OCI-LY7 (cell line): ENCODE results near the gene DNHD1. TPM values are rescaled to one million over a fixed set of nuclear protein-coding genes. Genes with fewer than 3 reads are reported as not detected.

ENCODE experiments used
- BruUV-seq: library from RNA; stranded (reverse); fragments of 400-500 nt; replicated peaks from 2 replicates; lab custom pipeline; 2021; lab: Mats Ljungman, UMichigan
- CTCF ChIA-PET: fragments of 300-600 bp; sonication (Branson Sonifier 250); formaldehyde crosslinking; loops from one replicate; lab custom pipeline; 2022; ENCODE audit warnings: antibody characterized with exemption; ENCODE audit not compliant: unreplicated experiment; lab: Charles Lee
- POLR2A ChIA-PET: fragments of 300-600 bp; sonication (Branson Sonifier 250); formaldehyde crosslinking; loops from one replicate; lab custom pipeline; 2022; ENCODE audit warnings: antibody characterized with exemption; lab: Charles Lee
- DNase-seq: peaks from one replicate; pipeline ENCODE4 v3.0.0-alpha.2; 2015; ENCODE audit warnings: low spot score
- H2AFZ ChIP-seq: fragments of 200-600 bp; sonication (generic), shearing (Covaris generic); 2 replicates; pipeline ENCODE4 v1.6.1; 2014; ENCODE audit warnings: mild to moderate bottlenecking, antibody characterized with exemption, low read length, moderate library complexity
- H3K27ac ChIP-seq: fragments of 200-600 bp; sonication (generic); 2 replicates; pipeline ENCODE4 v1.5.1; 2014; ENCODE audit warnings: mixed run types, low read depth, mild to moderate bottlenecking, moderate library complexity, low read length, inconsistent platforms; ENCODE audit not compliant: poor library complexity, severe bottlenecking
- H3K36me3 ChIP-seq: fragments of 200-600 bp; sonication (generic); 2 replicates; pipeline ENCODE4 v1.6.1; 2014; ENCODE audit warnings: mild to moderate bottlenecking, antibody characterized with exemption, low read length, moderate library complexity, mixed read lengths; ENCODE audit not compliant: insufficient read depth
- H3K4me1 ChIP-seq: fragments of 200-600 bp; sonication (generic); 2 replicates; pipeline ENCODE4 v1.5.1; 2014; ENCODE audit warnings: mild to moderate bottlenecking, low read length; ENCODE audit not compliant: insufficient read depth, poor library complexity, severe bottlenecking
- H3K4me2 ChIP-seq: fragments of 200-600 bp; sonication (generic); 2 replicates; pipeline ENCODE4 v1.6.1; 2014; ENCODE audit warnings: mild to moderate bottlenecking, low read length
- H3K4me3 ChIP-seq: fragments of 200-600 bp; sonication (generic); 2 replicates; pipeline ENCODE4 v1.5.1; 2014; ENCODE audit warnings: mild to moderate bottlenecking, low read depth, low read length; ENCODE audit not compliant: poor library complexity, severe bottlenecking
- H3K79me2 ChIP-seq: fragments of 200-600 bp; sonication (generic); 2 replicates; pipeline ENCODE4 v1.6.1; 2016; ENCODE audit warnings: low read depth, mild to moderate bottlenecking, low read length, moderate library complexity, mixed read lengths; ENCODE audit not compliant: insufficient read depth
- H3K9me2 ChIP-seq: fragments of 200-600 bp; sonication (generic); 2 replicates; pipeline ENCODE4 v1.6.1; 2016; ENCODE audit warnings: mild to moderate bottlenecking, low read length, mixed read lengths; ENCODE audit not compliant: insufficient read depth
- H3K9me3 ChIP-seq: fragments of 200-600 bp; sonication (generic); 2 replicates; pipeline ENCODE4 v1.6.1; 2014; ENCODE audit warnings: mild to moderate bottlenecking, mixed run types, low read length, mixed read lengths
- H4K20me1 ChIP-seq: fragments of 200-600 bp; sonication (generic); 2 replicates; pipeline ENCODE4 v1.6.1; 2014; ENCODE audit warnings: mild to moderate bottlenecking, antibody characterized with exemption, low read length, moderate library complexity, mixed read lengths; ENCODE audit not compliant: insufficient read depth
- CTCF ChIP-seq: fragments of 200-600 bp; sonication (generic); conservative IDR thresholded peaks from 2 replicates; pipeline ENCODE4 v1.5.1; 2014; ENCODE audit warnings: mild to moderate bottlenecking, antibody characterized with exemption, low read length, moderate library complexity, mixed read lengths
- EZH2phosphoT487 ChIP-seq: fragments of 200-600 bp; sonication (generic); IDR thresholded peaks from 2 replicates; pipeline ENCODE4 v1.6.1; 2018; ENCODE audit warnings: low read depth, borderline replicate concordance, mild to moderate bottlenecking, mixed run types, antibody characterized with exemption, low read length, moderate library complexity, mixed read lengths
- intact Hi-C: fragments of 100-400 bp; cut with micrococcal nuclease; formaldehyde crosslinking; loops from one replicate; pipeline ENCODE4 v1.10.0; 2022; ENCODE audit not compliant: unreplicated experiment
- total RNA-seq, 2 experiments: library from RNA; depleted of rRNA in 1 of 2; stranded (reverse); fragments of >200 nt in 1 of 2; shearing (Covaris generic) in 1 of 2; gene quantifications; 2 replicates each; pipeline ENCODE4 v1.2.3, GENCODE V29; 2014 to 2022

The DNHD1 gene
- total RNA-seq, 2 experiments from 2014 or later, result 24.3 to 52.7 TPM

GRCh38 chr11:6476571-6476970 is 20.5 kb upstream of the DNHD1 start:
- CTCF ChIA-PET, result interaction anchor here (1.3 kb wide), 1 partner anchor 98 kb away, joined by 5 read pairs; no protein-coding TSS in a partner anchor
- peaks cover 16% of the 10 kb centered on the region for H3K79me2 ChIP-seq
- no TSS peak for BruUV-seq
- intact Hi-C loops, result no loop called here
- no peak overlapping the region for H2AFZ ChIP-seq
- peaks cover 1% of the 10 kb centered on the region; the same call in 1 of the 2 replicates for H4K20me1 ChIP-seq
- H3K4me1 ChIP-seq, result peaks cover 31% of the 10 kb centered on the region
- no peak overlapping the region for H3K4me3 ChIP-seq
- no peak for DNase-seq
- no peak for TF ChIP-seq CTCF
- no peak for TF ChIP-seq EZH2phosphoT487
- no peaks in the 10 kb centered on the region for H3K9me3 ChIP-seq
- H3K9me2 ChIP-seq, result no peaks in the 10 kb centered on the region
- no peak overlapping the region for H3K27ac ChIP-seq
- peaks cover 29% of the 10 kb centered on the region for H3K36me3 ChIP-seq
- POLR2A ChIA-PET, result interaction anchor here (0.7 to 1.4 kb wide), 4 partner anchors 9 to 118 kb away, joined by 3 to 7 read pairs (median 4); no protein-coding TSS in a partner anchor
- H3K4me2 ChIP-seq, result no peak overlapping the region

DNA sequence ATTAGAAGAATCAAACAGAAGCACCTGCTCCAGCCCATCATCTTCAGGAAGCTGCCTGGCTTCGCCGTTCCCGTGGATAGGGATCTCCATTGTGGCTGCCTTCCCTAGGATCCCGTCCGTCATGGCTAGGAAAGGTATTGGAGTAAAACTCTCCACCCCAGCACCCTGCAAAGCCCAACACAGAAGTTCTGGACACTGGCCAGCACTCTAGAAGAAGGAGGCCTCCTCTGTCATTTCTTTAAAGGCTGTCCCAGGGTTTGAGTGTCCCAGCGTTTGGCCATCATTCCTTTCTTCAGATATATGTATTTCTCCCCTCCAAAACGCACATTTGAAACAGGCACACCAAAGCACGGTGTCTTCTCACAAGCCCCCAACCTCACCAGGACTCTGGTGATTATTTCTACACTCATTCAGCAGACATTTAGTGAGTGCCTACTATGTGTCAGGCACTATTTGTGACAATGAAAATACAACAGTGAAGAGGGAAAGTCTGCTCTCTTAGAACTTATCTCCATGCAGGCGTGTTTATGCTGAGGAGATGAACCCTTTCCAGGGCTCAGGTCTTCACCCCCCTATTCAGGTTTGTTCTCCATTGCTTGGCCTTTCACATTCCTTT is 16.7 kb upstream of the DNHD1 start:
- Histone ChIP-seq H2AFZ (no peak overlapping the region; the same call in 1 of the 2 replicates), H3K9me2 (no peaks in the 10 kb centered on the region), H3K79me2 (peaks cover 38% of the 10 kb centered on the region), H3K36me3 (peaks cover 67% of the 10 kb centered on the region), H3K9me3 (no peaks in the 10 kb centered on the region), H3K4me2 (peak overlapping the region; percentile 81), H4K20me1 (peaks cover 10% of the 10 kb centered on the region; the same call in 1 of the 2 replicates), H3K4me1 (peaks cover 22% of the 10 kb centered on the region), H3K27ac (no peak overlapping the region), H3K4me3 (peak overlapping the region; percentile 96)
- CTCF ChIA-PET, result no interaction called here
- TF ChIP-seq CTCF, result no peak
- TSS peak; percentile 71 for BruUV-seq
- intact Hi-C loops, result loop anchor here (5.0 kb wide), 1 partner anchor 122 kb away; the partner anchor contains the start of genes ILK and RRP8
- POLR2A ChIA-PET, result no interaction called here
- no peak for DNase-seq
